H9 (cell line): ENCODE measurements around the gene ANKRD62. TPM values are rescaled to one million over a fixed set of nuclear protein-coding genes. Genes with fewer than 3 reads are reported as not detected.

ENCODE experiments used
- DNase-seq: peaks from one replicate; pipeline ENCODE4 v3.0.0-alpha.2; 2017
- H2AFZ ChIP-seq: one replicate; pipeline ENCODE4 v1.6.1; 2013; ENCODE audit warnings: mild to moderate bottlenecking, low read length, control low read depth, moderate library complexity
- H2AK5ac ChIP-seq: 2 replicates; pipeline ENCODE4 v1.6.1; 2013; ENCODE audit warnings: low read length, control low read depth, mixed read lengths; ENCODE audit not compliant: insufficient read length
- H2BK120ac ChIP-seq: one replicate; pipeline ENCODE4 v1.6.1; 2013; ENCODE audit warnings: low read depth, mild to moderate bottlenecking, low read length, control low read depth, inconsistent platforms; ENCODE audit not compliant: poor library complexity, severe bottlenecking
- H2BK12ac ChIP-seq: 2 replicates; pipeline ENCODE4 v1.6.1; 2013; ENCODE audit warnings: low read length, control low read depth, mixed read lengths, low read depth; ENCODE audit not compliant: insufficient read length
- H2BK15ac ChIP-seq: 2 replicates; pipeline ENCODE4 v1.6.1; 2013; ENCODE audit warnings: low read depth, low read length, control low read depth
- H2BK20ac ChIP-seq: one replicate; pipeline ENCODE4 v1.6.1; 2013; ENCODE audit warnings: low read depth, mild to moderate bottlenecking, low read length, control low read depth, inconsistent platforms; ENCODE audit not compliant: poor library complexity, severe bottlenecking
- H2BK5ac ChIP-seq: 2 replicates; pipeline ENCODE4 v1.6.1; 2013; ENCODE audit warnings: low read length, control low read depth, mixed read lengths; ENCODE audit not compliant: insufficient read length
- H3K14ac ChIP-seq: 2 replicates; pipeline ENCODE4 v1.6.1; 2013; ENCODE audit warnings: low read length, control low read depth; ENCODE audit not compliant: insufficient read depth
- H3K18ac ChIP-seq: 2 replicates; pipeline ENCODE4 v1.6.1; 2013; ENCODE audit warnings: low read depth, mild to moderate bottlenecking, mixed read lengths, low read length, control low read depth; ENCODE audit not compliant: insufficient read length
- H3K23ac ChIP-seq: 2 replicates; pipeline ENCODE4 v1.6.1; 2013; ENCODE audit warnings: low read length, control low read depth, mixed read lengths, low read depth; ENCODE audit not compliant: insufficient read length
- H3K23me2 ChIP-seq: 2 replicates; pipeline ENCODE4 v1.6.1; 2013; ENCODE audit warnings: low read depth, mild to moderate bottlenecking, mixed read lengths, low read length, control low read depth; ENCODE audit not compliant: insufficient read length, poor library complexity, severe bottlenecking
- H3K27ac ChIP-seq: 2 replicates; pipeline ENCODE4 v1.5.1; 2013; ENCODE audit warnings: low read length, control low read depth, mixed read lengths, low read depth; ENCODE audit not compliant: insufficient read length
- H3K27me3 ChIP-seq: 2 replicates; pipeline ENCODE4 v1.6.1; 2013; ENCODE audit warnings: low read length, control low read depth, inconsistent platforms; ENCODE audit not compliant: insufficient read depth
- H3K4ac ChIP-seq: 2 replicates; pipeline ENCODE4 v1.6.1; 2013; ENCODE audit warnings: low read depth, mild to moderate bottlenecking, control low read depth, inconsistent platforms, low read length, moderate library complexity
- H3K4me1 ChIP-seq: 2 replicates; pipeline ENCODE4 v1.6.1; 2013; ENCODE audit warnings: low read length, control low read depth, inconsistent platforms; ENCODE audit not compliant: insufficient read depth
- H3K4me2 ChIP-seq: 2 replicates; pipeline ENCODE4 v1.6.1; 2013; ENCODE audit warnings: low read length, control low read depth, mixed read lengths; ENCODE audit not compliant: insufficient read length, insufficient read depth
- H3K56ac ChIP-seq: 2 replicates; pipeline ENCODE4 v1.6.1; 2013; ENCODE audit warnings: low read depth, mild to moderate bottlenecking, mixed read lengths, low read length, control low read depth; ENCODE audit not compliant: insufficient read length
- H3K79me1 ChIP-seq: 2 replicates; pipeline ENCODE4 v1.6.1; 2013; ENCODE audit warnings: low read depth, mild to moderate bottlenecking, moderate library complexity, low read length, control low read depth, inconsistent platforms; ENCODE audit not compliant: insufficient read depth, poor library complexity, severe bottlenecking
- H3K79me2 ChIP-seq: 2 replicates; pipeline ENCODE4 v1.6.1; 2013; ENCODE audit warnings: low read length, control low read depth, inconsistent platforms; ENCODE audit not compliant: insufficient read depth
- H3K9ac ChIP-seq: 2 replicates; pipeline ENCODE4 v1.6.1; 2013; ENCODE audit warnings: low read length, control low read depth, mixed read lengths; ENCODE audit not compliant: insufficient read length; ENCODE audit errors: extremely low read depth
- H3K9me3 ChIP-seq: one replicate; pipeline ENCODE4 v1.6.1; 2013; ENCODE audit warnings: low read depth, low read length, inconsistent platforms; ENCODE audit not compliant: control insufficient read depth
- H3T11ph ChIP-seq: one replicate; pipeline ENCODE4 v1.6.1; 2013; ENCODE audit warnings: mild to moderate bottlenecking, low read length, control low read depth, inconsistent platforms
- H4K20me1 ChIP-seq: one replicate; pipeline ENCODE4 v1.6.1; 2013; ENCODE audit not compliant: control insufficient read depth, insufficient read length, insufficient read depth
- H4K5ac ChIP-seq: 2 replicates; pipeline ENCODE4 v1.6.1; 2013; ENCODE audit warnings: low read depth, mild to moderate bottlenecking, mixed read lengths, low read length, control low read depth; ENCODE audit not compliant: insufficient read length
- H4K8ac ChIP-seq: replicated peaks from 2 replicates; pipeline ENCODE4 v1.6.1; 2013; ENCODE audit warnings: low read length, control low read depth, mixed read lengths, low read depth; ENCODE audit not compliant: insufficient read length
- H4K91ac ChIP-seq: 2 replicates; pipeline ENCODE4 v1.6.1; 2013; ENCODE audit warnings: low read depth, mild to moderate bottlenecking, moderate library complexity, mixed read lengths, low read length, control low read depth; ENCODE audit not compliant: insufficient read length
- H3K27ac Mint-ChIP-seq, 3 experiments: 2 replicates in 2 of 3; 3 replicates in 1 of 3; pipeline ENCODE4 v1.8.0; 2020 to 2021; ENCODE audit warnings: mixed read lengths in 3 of 3, mild to moderate bottlenecking in 1 of 3, moderate library complexity in 1 of 3
- H3K27me3 Mint-ChIP-seq: 2 replicates; pipeline ENCODE4 v1.8.0; 2021; ENCODE audit warnings: low read depth, mild to moderate bottlenecking, moderate library complexity, mixed read lengths
- H3K36me3 Mint-ChIP-seq, 3 experiments: 2 replicates in 2 of 3; 3 replicates in 1 of 3; pipeline ENCODE4 v1.8.0; 2020 to 2021; ENCODE audit warnings: low read depth in 3 of 3, mixed read lengths in 3 of 3; ENCODE audit not compliant: insufficient read depth in 1 of 3
- H3K4me1 Mint-ChIP-seq, 2 experiments: 2 replicates each; pipeline ENCODE4 v1.8.0; 2020; ENCODE audit warnings: mixed read lengths in 2 of 2
- H3K4me3 Mint-ChIP-seq, 2 experiments: 2 replicates in 1 of 2; 3 replicates in 1 of 2; pipeline ENCODE4 v1.8.0; 2020 to 2021; ENCODE audit warnings: mild to moderate bottlenecking in 2 of 2, mixed read lengths in 2 of 2, moderate library complexity in 1 of 2
- H3K9me3 Mint-ChIP-seq, 2 experiments: 2 replicates in 1 of 2; 3 replicates in 1 of 2; pipeline ENCODE4 v1.8.0; 2020; ENCODE audit warnings: mild to moderate bottlenecking in 2 of 2, mixed read lengths in 2 of 2, moderate library complexity in 1 of 2
- WGBS: extraction: QIAGEN DNeasy Blood & Tissue Kit; methylation state at CpG from one replicate; pipeline ENCODE4 v1.1.7; 2013; ENCODE audit warnings: missing lambda C conversion rate, low lambda C conversion rate, mixed read lengths; ENCODE audit not compliant: insufficient read length; ENCODE audit errors: extremely low coverage; 5-methylcytosine and 5-hydroxymethylcytosine counted together
- total RNA-seq: library from RNA; stranded (reverse); gene quantifications from 2 replicates; pipeline ENCODE4 v1.2.1, GENCODE V29; 2021
- TF ChIP-seq, protein P1 (sequence below): fragments of 200-600 bp; sonication (generic); conservative IDR thresholded peaks from 3 replicates; pipeline ENCODE4 v1.8.0; 2021; ENCODE audit warnings: antibody characterized with exemption, mild to moderate bottlenecking

ANKRD62 gene
- total RNA-seq, 1 experiment from 2014 or later, result not detected

DNA sequence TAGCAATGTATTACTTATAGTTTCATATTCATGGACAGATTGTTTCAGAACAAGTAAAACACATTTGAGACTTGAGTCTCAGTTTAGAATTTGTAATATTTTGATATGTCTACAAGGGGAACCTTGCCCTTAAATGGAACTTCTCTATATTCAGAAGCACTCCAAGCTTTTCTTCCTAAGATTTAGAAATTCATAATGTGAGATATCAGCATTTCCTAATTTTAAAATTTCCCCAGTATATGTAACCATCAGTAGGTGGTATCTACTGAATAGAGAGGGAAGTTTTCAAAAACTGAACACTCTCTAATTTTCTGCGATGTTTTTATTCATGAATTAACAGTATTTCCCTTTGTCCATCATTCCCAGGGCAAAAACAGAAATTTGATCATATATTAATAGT, 7.6 kb downstream of the ANKRD62 start:
- no peak overlapping the region for H3T11ph ChIP-seq
- no peak overlapping the region for H3K27ac ChIP-seq
- no peaks in the 10 kb centered on the region for H4K20me1 ChIP-seq
- H3K4ac ChIP-seq, result no peak overlapping the region
- H3K27me3 ChIP-seq, result no peaks in the 10 kb centered on the region
- H3K4me2 ChIP-seq, result no peak overlapping the region
- Mint-ChIP-seq H3K4me3 (no peak overlapping the region), H3K36me3 (no peaks in the 10 kb centered on the region), H3K9me3 (no peaks in the 10 kb centered on the region), H3K4me1 (no peaks in the 10 kb centered on the region), H3K27ac (no peak overlapping the region), H3K27me3 (peaks cover 16% of the 10 kb centered on the region)
- no peak overlapping the region for H3K56ac ChIP-seq
- no peaks in the 10 kb centered on the region for H3K9me3 ChIP-seq
- H2BK120ac ChIP-seq, result no peak overlapping the region
- H3K4me1 ChIP-seq, result no peaks in the 10 kb centered on the region
- no peak overlapping the region for H2AFZ ChIP-seq
- H4K91ac ChIP-seq, result no peak overlapping the region
- no peak overlapping the region for H3K18ac ChIP-seq
- no peak overlapping the region for H4K5ac ChIP-seq
- H3K79me2 ChIP-seq, result no peaks in the 10 kb centered on the region
- no peak overlapping the region for H2BK5ac ChIP-seq
- H2BK15ac ChIP-seq, result no peak overlapping the region
- H3K9ac ChIP-seq, result no peak overlapping the region
- H2AK5ac ChIP-seq, result no peak overlapping the region
- H3K23ac ChIP-seq, result no peak overlapping the region
- H3K23me2 ChIP-seq, result no peaks in the 10 kb centered on the region
- H2BK12ac ChIP-seq, result no peak overlapping the region
- no peak for DNase-seq
- H4K8ac ChIP-seq, result no peak overlapping the region
- H3K79me1 ChIP-seq, result no peaks in the 10 kb centered on the region
- WGBS, result no CpG with 5 or more reads among the region's 1 CpG
- H2BK20ac ChIP-seq, result no peak overlapping the region
- H3K14ac ChIP-seq, result no peak overlapping the region
- TF ChIP-seq, protein P1, sequence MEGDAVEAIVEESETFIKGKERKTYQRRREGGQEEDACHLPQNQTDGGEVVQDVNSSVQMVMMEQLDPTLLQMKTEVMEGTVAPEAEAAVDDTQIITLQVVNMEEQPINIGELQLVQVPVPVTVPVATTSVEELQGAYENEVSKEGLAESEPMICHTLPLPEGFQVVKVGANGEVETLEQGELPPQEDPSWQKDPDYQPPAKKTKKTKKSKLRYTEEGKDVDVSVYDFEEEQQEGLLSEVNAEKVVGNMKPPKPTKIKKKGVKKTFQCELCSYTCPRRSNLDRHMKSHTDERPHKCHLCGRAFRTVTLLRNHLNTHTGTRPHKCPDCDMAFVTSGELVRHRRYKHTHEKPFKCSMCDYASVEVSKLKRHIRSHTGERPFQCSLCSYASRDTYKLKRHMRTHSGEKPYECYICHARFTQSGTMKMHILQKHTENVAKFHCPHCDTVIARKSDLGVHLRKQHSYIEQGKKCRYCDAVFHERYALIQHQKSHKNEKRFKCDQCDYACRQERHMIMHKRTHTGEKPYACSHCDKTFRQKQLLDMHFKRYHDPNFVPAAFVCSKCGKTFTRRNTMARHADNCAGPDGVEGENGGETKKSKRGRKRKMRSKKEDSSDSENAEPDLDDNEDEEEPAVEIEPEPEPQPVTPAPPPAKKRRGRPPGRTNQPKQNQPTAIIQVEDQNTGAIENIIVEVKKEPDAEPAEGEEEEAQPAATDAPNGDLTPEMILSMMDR, result no peak
